ENCODE data around the gene PARP15. TPM values are rescaled to one million over a fixed set of nuclear protein-coding genes. Genes with fewer than 3 reads are reported as not detected.

Gene PARP15
- total RNA-seq, 1 experiment from 2014 or later: 0.12 TPM

DNA sequence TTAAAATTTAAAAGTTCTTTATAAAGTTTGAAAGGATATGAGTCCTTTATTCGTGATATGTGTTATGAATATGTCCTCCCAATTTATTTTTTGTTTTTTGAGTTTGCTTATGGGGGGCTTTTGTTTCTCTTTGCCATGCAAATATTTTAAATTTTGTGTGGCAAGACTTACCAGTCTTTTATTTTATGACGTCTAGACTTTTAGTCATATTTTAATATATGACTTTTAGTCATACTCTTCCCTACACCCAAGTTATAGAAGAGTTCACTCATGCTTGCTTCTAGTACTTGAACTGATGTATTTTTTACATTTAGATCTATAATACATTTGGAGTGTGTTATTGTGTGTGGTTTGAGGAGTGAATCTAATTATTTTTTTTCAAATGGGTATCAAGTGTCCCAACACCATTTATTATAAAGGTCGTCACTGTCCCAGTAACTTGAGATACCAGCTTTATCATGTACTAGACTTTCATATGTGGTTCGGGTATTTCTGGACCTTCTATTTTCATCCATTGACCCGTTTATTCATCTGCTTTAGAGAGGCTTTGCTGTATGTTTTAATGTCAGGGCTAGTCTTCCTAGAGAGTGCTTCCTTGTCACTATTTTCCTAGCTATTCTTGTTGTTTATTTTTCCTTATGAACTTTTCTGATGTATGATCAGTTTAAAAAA, 755 bp downstream of the PARP15 start:
- Histone ChIP-seq H3K27ac (ENCODE audit: low read depth, low read length) (no peak overlapping the region), H3K4me1 (ENCODE audit: control insufficient read depth in 1 of 2, insufficient read depth in 2 of 2, low read length in 2 of 2) (peaks cover 5 to 7% of the 10 kb centered on the region in 2 experiments), H3K4me2 (ENCODE audit: low read length) (no peak overlapping the region), H3K36me3 (ENCODE audit: control insufficient read depth in 1 of 2, insufficient read depth in 2 of 2, low read length in 2 of 2) (peaks cover 0 to 4% of the 10 kb centered on the region in 2 experiments; a peak in 1 of 4 replicates), H3K27me3 (ENCODE audit: insufficient read depth, low read length) (no peaks in the 10 kb centered on the region), H3K9me2 (ENCODE audit: insufficient read depth) (no peaks in the 10 kb centered on the region), H3K4me3 (replicated peaks in 1 of 2; ENCODE audit: low read depth in 1 of 2, low read length in 2 of 2) (no peak overlapping the region), H3K9ac (ENCODE audit: low read length) (no peak overlapping the region), H4K20me1 (ENCODE audit: insufficient read depth) (no peaks in the 10 kb centered on the region), H3K9me3 (ENCODE audit: control insufficient read depth in 1 of 2, insufficient read depth in 1 of 2, low read depth in 1 of 2, low read length in 2 of 2) (peaks cover 15 to 17% of the 10 kb centered on the region in 2 experiments; a peak in 2 of 4 replicates), H3K79me2 (ENCODE audit: insufficient read depth, low read length) (no peaks in the 10 kb centered on the region), H2AFZ (ENCODE audit: low read depth, low read length, poor library complexity, severe bottlenecking) (peak overlapping the region; percentile 33)
- intact Hi-C loops (cut with micrococcal nuclease): no loop called here
- TF ChIP-seq EGR1 (IDR thresholded peaks at IDR 0.05; ENCODE audit: low read depth) (no peak), YY1 (IDR thresholded peaks at IDR 0.05; ENCODE audit: extremely low read depth, insufficient replicate concordance, low read depth, low read length) (no peak), EZH2phosphoT487 (IDR thresholded peaks at IDR 0.05; ENCODE audit: borderline replicate concordance) (no peak), ATF3 (IDR thresholded peaks at IDR 0.05) (no peak), RAD21 (IDR thresholded peaks at IDR 0.05; ENCODE audit: low read depth) (no peak), SP1 (IDR thresholded peaks at IDR 0.05; ENCODE audit: low read depth) (no peak), SRF (IDR thresholded peaks at IDR 0.05; ENCODE audit: low read depth) (no peak), CBX3 (IDR thresholded peaks at IDR 0.05; ENCODE audit: low read depth) (no peak), POLR2AphosphoS5 (IDR thresholded peaks at IDR 0.05; ENCODE audit: low read depth, low read length) (no peak), ZFX (IDR thresholded peaks at IDR 0.05) (no peak)
- TF ChIP-seq, protein P1, sequence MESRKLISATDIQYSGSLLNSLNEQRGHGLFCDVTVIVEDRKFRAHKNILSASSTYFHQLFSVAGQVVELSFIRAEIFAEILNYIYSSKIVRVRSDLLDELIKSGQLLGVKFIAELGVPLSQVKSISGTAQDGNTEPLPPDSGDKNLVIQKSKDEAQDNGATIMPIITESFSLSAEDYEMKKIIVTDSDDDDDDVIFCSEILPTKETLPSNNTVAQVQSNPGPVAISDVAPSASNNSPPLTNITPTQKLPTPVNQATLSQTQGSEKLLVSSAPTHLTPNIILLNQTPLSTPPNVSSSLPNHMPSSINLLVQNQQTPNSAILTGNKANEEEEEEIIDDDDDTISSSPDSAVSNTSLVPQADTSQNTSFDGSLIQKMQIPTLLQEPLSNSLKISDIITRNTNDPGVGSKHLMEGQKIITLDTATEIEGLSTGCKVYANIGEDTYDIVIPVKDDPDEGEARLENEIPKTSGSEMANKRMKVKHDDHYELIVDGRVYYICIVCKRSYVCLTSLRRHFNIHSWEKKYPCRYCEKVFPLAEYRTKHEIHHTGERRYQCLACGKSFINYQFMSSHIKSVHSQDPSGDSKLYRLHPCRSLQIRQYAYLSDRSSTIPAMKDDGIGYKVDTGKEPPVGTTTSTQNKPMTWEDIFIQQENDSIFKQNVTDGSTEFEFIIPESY (IDR thresholded peaks at IDR 0.05; ENCODE audit: extremely low read depth, insufficient replicate concordance, low read length): no peak
- TF ChIP-seq, protein P2, sequence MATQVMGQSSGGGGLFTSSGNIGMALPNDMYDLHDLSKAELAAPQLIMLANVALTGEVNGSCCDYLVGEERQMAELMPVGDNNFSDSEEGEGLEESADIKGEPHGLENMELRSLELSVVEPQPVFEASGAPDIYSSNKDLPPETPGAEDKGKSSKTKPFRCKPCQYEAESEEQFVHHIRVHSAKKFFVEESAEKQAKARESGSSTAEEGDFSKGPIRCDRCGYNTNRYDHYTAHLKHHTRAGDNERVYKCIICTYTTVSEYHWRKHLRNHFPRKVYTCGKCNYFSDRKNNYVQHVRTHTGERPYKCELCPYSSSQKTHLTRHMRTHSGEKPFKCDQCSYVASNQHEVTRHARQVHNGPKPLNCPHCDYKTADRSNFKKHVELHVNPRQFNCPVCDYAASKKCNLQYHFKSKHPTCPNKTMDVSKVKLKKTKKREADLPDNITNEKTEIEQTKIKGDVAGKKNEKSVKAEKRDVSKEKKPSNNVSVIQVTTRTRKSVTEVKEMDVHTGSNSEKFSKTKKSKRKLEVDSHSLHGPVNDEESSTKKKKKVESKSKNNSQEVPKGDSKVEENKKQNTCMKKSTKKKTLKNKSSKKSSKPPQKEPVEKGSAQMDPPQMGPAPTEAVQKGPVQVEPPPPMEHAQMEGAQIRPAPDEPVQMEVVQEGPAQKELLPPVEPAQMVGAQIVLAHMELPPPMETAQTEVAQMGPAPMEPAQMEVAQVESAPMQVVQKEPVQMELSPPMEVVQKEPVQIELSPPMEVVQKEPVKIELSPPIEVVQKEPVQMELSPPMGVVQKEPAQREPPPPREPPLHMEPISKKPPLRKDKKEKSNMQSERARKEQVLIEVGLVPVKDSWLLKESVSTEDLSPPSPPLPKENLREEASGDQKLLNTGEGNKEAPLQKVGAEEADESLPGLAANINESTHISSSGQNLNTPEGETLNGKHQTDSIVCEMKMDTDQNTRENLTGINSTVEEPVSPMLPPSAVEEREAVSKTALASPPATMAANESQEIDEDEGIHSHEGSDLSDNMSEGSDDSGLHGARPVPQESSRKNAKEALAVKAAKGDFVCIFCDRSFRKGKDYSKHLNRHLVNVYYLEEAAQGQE (IDR thresholded peaks at IDR 0.05; ENCODE audit: low read depth): no peak
- ATAC-seq (no peak), DNase-seq (ENCODE audit: low read depth, low spot score) (no peak)
- ChIA-PET CTCF (no interaction called here), POLR2A (no interaction called here), RAD21 (ENCODE audit: low non-redundant PET in 1 of 2, low total read pairs in 2 of 2, uncharacterized antibody in 2 of 2, unreplicated experiment in 2 of 2) (no interaction called here)
- no TSS peak for BruUV-seq (replicated peaks)
